Uterus (tissue), 2 donors: ENCODE data around the gene ILF3.

ENCODE experiments used
- CTCF ChIP-seq, 4 experiments: fragments of 200-600 bp in 2 of 4; fragments of 450-650 bp in 2 of 4; sonication (generic) in 2 of 4; IDR thresholded peaks; one replicate each; pipeline ENCODE4 v1.5.1; 2016 to 2019; ENCODE audit warnings: antibody characterized with exemption in 4 of 4, mild to moderate bottlenecking in 2 of 4, moderate library complexity in 1 of 4
- POLR2A ChIP-seq, 2 donors: fragments of 450-650 bp; IDR thresholded peaks; one replicate each; pipeline ENCODE4 v1.6.1; 2016; ENCODE audit warnings: antibody characterized with exemption in 2 of 2, mild to moderate bottlenecking in 1 of 2, moderate library complexity in 1 of 2

- TF ChIP-seq POLR2A (IDR thresholded peaks at IDR 0.05) (no peak), CTCF (IDR thresholded peaks at IDR 0.05) (no peak)
Observed at GRCh38 chr19:10740798-10741197, 86.7 kb downstream of the ILF3 start.
